RWPE2 (cell line): Measurements from ENCODE around the gene WASF2.

ENCODE experiments used
- ATAC-seq: fragments of 200-7000 bp; cut with Tn5 transposase; 3 replicates; pipeline ENCODE4 v1.9.1; 2021; ENCODE audit warnings: low read depth
- DNase-seq: peaks from one replicate; pipeline ENCODE4 v3.0.0-alpha.2; 2020; ENCODE audit warnings: low spot score
- H3K27ac ChIP-seq: fragments of 450-650 bp; 2 replicates; pipeline ENCODE4 v1.5.1; 2017; ENCODE audit warnings: mild to moderate bottlenecking; ENCODE audit not compliant: poor library complexity, severe bottlenecking
- H3K27me3 ChIP-seq: fragments of 250-450 bp; sonication (Bioruptor Pico); 2 replicates; pipeline ENCODE4 v1.5.1; 2021; ENCODE audit warnings: mild to moderate bottlenecking, moderate library complexity; ENCODE audit not compliant: insufficient read depth, poor library complexity, severe bottlenecking
- H3K36me3 ChIP-seq: fragments of 250-450 bp; sonication (Bioruptor Pico); 2 replicates; pipeline ENCODE4 v1.5.1; 2020; ENCODE audit warnings: low read depth, mild to moderate bottlenecking, moderate library complexity
- H3K4me1 ChIP-seq: fragments of 250-450 bp; sonication (Bioruptor Pico); 2 replicates; pipeline ENCODE4 v1.5.1; 2021; ENCODE audit warnings: mild to moderate bottlenecking, moderate library complexity; ENCODE audit not compliant: insufficient read depth, poor library complexity, severe bottlenecking
- H3K4me3 ChIP-seq: fragments of 250-450 bp; sonication (Bioruptor Pico); 2 replicates; pipeline ENCODE4 v1.5.1; 2021; ENCODE audit warnings: mild to moderate bottlenecking, moderate library complexity; ENCODE audit not compliant: severe bottlenecking
- H3K9me3 ChIP-seq: fragments of 250-450 bp; sonication (Bioruptor Pico); 2 replicates; pipeline ENCODE4 v1.5.1; 2021; ENCODE audit warnings: mild to moderate bottlenecking, moderate library complexity; ENCODE audit not compliant: severe bottlenecking
- TF ChIP-seq, protein P1 (sequence below): fragments of 450-650 bp; IDR thresholded peaks from one replicate; pipeline ENCODE4 v1.5.1; 2017; ENCODE audit warnings: mild to moderate bottlenecking, moderate library complexity; ENCODE audit not compliant: poor library complexity, severe bottlenecking

WASF2 gene

DNA sequence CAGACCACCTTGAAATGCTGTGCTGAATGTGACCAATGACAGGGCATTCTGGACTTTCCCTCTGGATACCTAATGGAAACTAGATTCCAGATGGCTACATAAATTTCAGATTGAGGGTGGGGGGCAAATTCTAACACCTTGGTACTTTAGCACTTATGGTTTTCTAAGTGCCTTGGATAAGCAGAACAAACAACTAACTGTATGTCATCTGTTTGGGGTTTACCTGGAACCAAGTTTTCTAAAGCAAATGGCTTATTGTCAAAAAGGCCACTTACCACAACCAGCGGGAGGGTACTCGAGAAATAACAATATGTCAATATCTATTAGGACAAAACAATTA lies 58.4 kb downstream of the WASF2 start:
- TF ChIP-seq, protein P1, sequence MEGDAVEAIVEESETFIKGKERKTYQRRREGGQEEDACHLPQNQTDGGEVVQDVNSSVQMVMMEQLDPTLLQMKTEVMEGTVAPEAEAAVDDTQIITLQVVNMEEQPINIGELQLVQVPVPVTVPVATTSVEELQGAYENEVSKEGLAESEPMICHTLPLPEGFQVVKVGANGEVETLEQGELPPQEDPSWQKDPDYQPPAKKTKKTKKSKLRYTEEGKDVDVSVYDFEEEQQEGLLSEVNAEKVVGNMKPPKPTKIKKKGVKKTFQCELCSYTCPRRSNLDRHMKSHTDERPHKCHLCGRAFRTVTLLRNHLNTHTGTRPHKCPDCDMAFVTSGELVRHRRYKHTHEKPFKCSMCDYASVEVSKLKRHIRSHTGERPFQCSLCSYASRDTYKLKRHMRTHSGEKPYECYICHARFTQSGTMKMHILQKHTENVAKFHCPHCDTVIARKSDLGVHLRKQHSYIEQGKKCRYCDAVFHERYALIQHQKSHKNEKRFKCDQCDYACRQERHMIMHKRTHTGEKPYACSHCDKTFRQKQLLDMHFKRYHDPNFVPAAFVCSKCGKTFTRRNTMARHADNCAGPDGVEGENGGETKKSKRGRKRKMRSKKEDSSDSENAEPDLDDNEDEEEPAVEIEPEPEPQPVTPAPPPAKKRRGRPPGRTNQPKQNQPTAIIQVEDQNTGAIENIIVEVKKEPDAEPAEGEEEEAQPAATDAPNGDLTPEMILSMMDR: no peak
- H3K27ac ChIP-seq: no peak overlapping the region
- peaks cover 10% of the 10 kb centered on the region for H3K4me1 ChIP-seq

DNA sequence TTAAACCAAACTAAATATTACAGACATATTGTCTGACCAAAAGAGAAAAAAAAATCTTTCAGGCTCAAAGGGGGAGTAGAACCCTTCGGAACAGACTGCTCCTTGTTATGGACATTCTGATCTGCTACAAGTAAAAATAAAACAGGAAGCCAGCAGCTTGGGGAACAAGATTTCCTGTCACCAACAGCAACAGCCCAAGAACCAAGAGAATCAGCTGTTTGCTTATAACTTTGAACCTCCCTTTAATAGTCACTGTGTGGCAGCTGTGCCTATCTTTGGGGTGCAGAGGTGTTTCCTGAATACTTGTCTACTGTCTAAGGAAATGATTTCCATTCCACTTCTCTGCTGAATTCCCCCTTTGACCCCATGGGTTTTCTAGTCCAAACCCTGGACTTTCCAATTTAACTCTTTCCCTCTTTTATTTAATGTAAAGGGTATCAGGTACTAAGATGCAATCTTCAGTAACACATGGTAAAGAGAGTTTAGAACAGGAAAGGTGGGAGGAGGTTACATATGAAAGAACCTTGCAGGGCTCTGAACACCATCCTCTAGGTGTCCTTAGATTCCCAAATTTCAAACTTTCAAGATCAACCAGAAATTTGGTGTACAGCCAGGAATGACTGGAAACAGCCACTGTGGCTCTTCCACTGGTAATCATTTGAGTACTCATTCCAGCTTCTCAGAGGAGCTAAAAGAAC lies 58.9 kb downstream of the WASF2 start:
- ATAC-seq: no peak
- Histone ChIP-seq H3K36me3 (peaks cover 29% of the 10 kb centered on the region), H3K27me3 (no peaks in the 10 kb centered on the region), H3K9me3 (no peaks in the 10 kb centered on the region), H3K27ac (no peak overlapping the region), H3K4me1 (peaks cover 5% of the 10 kb centered on the region), H3K4me3 (no peak overlapping the region)
- DNase-seq: no peak
- TF ChIP-seq, protein P1: peak; percentile 15

More for the DNA sequence above, 58.4 kb downstream of the WASF2 start:
- H3K9me3 ChIP-seq: no peaks in the 10 kb centered on the region
- no peak overlapping the region for H3K4me3 ChIP-seq
- no peak for ATAC-seq
- no peak for DNase-seq
- no peaks in the 10 kb centered on the region for H3K27me3 ChIP-seq
- peaks cover 27% of the 10 kb centered on the region for H3K36me3 ChIP-seq

DNA sequence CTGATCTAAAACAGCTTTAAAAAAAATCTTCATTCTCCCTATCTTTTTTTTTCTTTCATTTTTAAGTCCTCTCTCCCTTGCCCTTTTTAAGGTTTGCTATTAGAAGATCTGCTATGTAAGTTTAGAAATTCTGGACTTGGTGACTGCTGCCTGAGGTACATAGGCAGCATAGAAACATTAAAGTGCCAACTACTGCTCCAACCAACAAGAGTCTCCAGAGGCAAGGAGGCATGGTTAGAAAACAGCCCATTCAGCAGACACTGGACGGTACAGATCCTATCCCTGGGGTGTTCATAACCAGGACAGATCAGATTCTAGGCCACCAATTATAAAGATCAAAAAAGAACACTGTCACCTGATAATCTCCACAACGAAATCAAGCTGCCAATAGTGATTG lies 60.9 kb downstream of the WASF2 start:
- no peaks in the 10 kb centered on the region for H3K9me3 ChIP-seq
- H3K27ac ChIP-seq: no peak overlapping the region
- H3K4me1 ChIP-seq: peaks cover 4% of the 10 kb centered on the region
- DNase-seq: no peak
- TF ChIP-seq, protein P1: no peak
- H3K36me3 ChIP-seq: peaks cover 32% of the 10 kb centered on the region
- no peak for ATAC-seq
- no peaks in the 10 kb centered on the region for H3K27me3 ChIP-seq
- H3K4me3 ChIP-seq: no peak overlapping the region

DNA sequence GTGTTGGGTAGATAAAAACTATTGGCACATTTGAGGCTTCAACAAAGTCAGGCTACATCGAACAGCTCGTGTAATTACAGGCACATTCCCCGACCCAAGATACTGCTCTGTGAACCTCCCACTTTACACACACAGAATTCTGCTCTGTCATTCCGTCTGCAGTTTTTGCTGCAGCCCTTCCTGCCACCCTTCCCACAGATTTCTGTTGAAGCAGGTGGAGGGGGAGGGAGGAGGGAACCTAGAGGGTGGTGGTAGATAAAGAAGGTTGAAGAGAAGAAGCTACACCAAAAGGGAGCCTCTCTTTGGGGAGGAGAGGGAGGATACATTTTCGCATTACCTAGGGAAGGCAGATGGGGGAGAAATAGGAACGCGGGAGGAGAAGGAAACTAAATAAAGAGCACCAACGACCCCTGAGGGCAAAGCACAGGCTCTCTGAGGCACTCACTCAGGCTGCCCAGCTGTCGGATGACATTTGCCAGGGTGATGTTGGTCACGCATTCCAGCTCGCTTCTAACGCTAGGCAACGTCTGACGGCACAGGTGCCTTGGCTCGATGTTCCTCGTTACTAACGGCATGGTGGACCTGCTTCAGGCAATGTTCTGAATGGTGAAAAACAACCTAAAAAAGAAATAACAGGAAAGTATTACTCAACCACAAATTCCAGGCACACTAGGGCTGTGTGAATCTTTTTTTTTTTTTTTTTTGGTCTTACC lies 61.5 kb downstream of the WASF2 start:
- ATAC-seq: no peak
- H3K9me3 ChIP-seq: no peaks in the 10 kb centered on the region
- no peak overlapping the region for H3K4me3 ChIP-seq
- H3K27ac ChIP-seq: no peak overlapping the region
- TF ChIP-seq, protein P1: no peak
- peaks cover 32% of the 10 kb centered on the region for H3K36me3 ChIP-seq
- H3K27me3 ChIP-seq: no peaks in the 10 kb centered on the region
- no peak for DNase-seq
- H3K4me1 ChIP-seq: peaks cover 4% of the 10 kb centered on the region

DNA sequence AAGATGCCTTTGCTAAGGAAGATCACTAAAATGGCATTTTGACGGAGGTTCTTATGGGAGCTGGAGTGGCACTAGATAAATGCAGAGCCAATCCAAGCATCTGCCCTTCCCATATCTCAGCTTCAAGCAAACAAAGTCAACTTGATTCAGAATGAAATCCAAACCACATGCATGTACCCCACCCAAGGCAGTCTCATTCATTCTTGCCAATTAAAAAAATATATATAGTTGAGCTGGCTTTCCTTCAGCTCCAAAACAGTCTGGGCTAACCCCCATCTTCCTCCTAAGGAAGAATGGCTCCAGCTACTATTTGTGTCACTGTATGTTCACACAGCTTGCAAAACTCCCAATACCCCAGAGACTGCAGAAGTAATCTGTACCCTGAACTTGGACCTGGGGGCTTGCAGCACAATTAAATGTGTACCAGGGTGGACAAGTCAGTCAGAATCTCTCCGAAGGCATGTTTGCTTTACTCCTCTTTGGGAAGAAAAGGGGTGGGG lies 62.1 kb downstream of the WASF2 start:
- no peaks in the 10 kb centered on the region for H3K9me3 ChIP-seq
- peaks cover 32% of the 10 kb centered on the region for H3K36me3 ChIP-seq
- DNase-seq (no peak), ATAC-seq (no peak)
- H3K27me3 ChIP-seq: no peaks in the 10 kb centered on the region
- TF ChIP-seq, protein P1: no peak
- H3K4me1 ChIP-seq: peaks cover 4% of the 10 kb centered on the region
- H3K4me3 ChIP-seq: no peak overlapping the region
- H3K27ac ChIP-seq: no peak overlapping the region
